HepG2 (cell line): ENCODE data around the gene PLAGL2. TPM values are rescaled to one million over a fixed set of nuclear protein-coding genes. Genes with fewer than 3 reads are reported as not detected.

Source experiments
- AGO1 ChIP-seq: fragments of 200-400 bp; formaldehyde crosslinking; IDR thresholded peaks from 2 replicates; pipeline ENCODE4 v1.6.1; 2017; ENCODE audit warnings: mild to moderate bottlenecking, low read depth, low read length, moderate library complexity; ENCODE audit not compliant: poor library complexity, severe bottlenecking
- CSRNP2 ChIP-seq: sonication (generic); formaldehyde crosslinking; conservative IDR thresholded peaks from 2 replicates; pipeline ENCODE4 v1.8.0; 2022; ENCODE audit warnings: low read depth, missing genetic modification reagents
- E2F2 ChIP-seq: sonication (generic); formaldehyde crosslinking; IDR thresholded peaks from 2 replicates; pipeline ENCODE4 v1.4.0; 2020; ENCODE audit warnings: missing genetic modification reagents, borderline replicate concordance
- FOXM1 ChIP-seq: sonication (generic); formaldehyde crosslinking; IDR thresholded peaks from 2 replicates; pipeline ENCODE4 v1.5.0; 2020; ENCODE audit warnings: missing genetic modification reagents
- KLF11 ChIP-seq: IDR thresholded peaks from 2 replicates; pipeline ENCODE4 v1.6.1; 2016; ENCODE audit warnings: missing compliant biosample characterization
- KMT2B ChIP-seq: IDR thresholded peaks from 2 replicates; pipeline ENCODE4 v1.6.1; 2016; ENCODE audit warnings: missing genetic modification reagents, missing compliant biosample characterization
- MNT ChIP-seq: fragments of 450-650 bp; IDR thresholded peaks from 2 replicates; pipeline ENCODE4 v1.6.1; 2016
- NRL ChIP-seq: sonication (generic); formaldehyde crosslinking; IDR thresholded peaks from 2 replicates; pipeline ENCODE4 v1.5.0; 2020; ENCODE audit warnings: missing genetic modification reagents, mild to moderate bottlenecking, moderate library complexity, borderline replicate concordance
- PHF21A ChIP-seq: sonication (generic); formaldehyde crosslinking; IDR thresholded peaks from 2 replicates; pipeline ENCODE4 v1.5.0; 2020; ENCODE audit warnings: mild to moderate bottlenecking, missing genetic modification reagents
- RCOR2 ChIP-seq: IDR thresholded peaks from 2 replicates; pipeline ENCODE4 v1.6.1; 2016; ENCODE audit warnings: missing biosample characterization, missing genetic modification reagents
- WIZ ChIP-seq: sonication (generic); formaldehyde crosslinking; IDR thresholded peaks from 2 replicates; pipeline ENCODE4 v1.5.1; 2020; ENCODE audit warnings: mild to moderate bottlenecking, missing genetic modification reagents
- ZNF256 ChIP-seq: sonication (generic); formaldehyde crosslinking; conservative IDR thresholded peaks from 2 replicates; pipeline ENCODE4 v1.4.0; 2020; ENCODE audit warnings: missing genetic modification reagents
- ZNF33B ChIP-seq: sonication (generic); formaldehyde crosslinking; IDR thresholded peaks from 2 replicates; pipeline ENCODE4 v1.5.1; 2020; ENCODE audit warnings: mild to moderate bottlenecking, missing genetic modification reagents
- ZNF350 ChIP-seq: sonication (generic); formaldehyde crosslinking; IDR thresholded peaks from 2 replicates; pipeline ENCODE4 v1.4.0; 2020; ENCODE audit warnings: mild to moderate bottlenecking, low read depth, missing genetic modification reagents, borderline replicate concordance
- ZNF441 ChIP-seq: sonication (generic); formaldehyde crosslinking; IDR thresholded peaks from 2 replicates; pipeline ENCODE4 v1.7.0; 2021; ENCODE audit warnings: missing genetic modification reagents, borderline replicate concordance
- ZNF589 ChIP-seq: sonication (generic); formaldehyde crosslinking; conservative IDR thresholded peaks from 2 replicates; pipeline ENCODE4 v1.8.0; 2022; ENCODE audit warnings: mild to moderate bottlenecking, moderate library complexity, missing genetic modification reagents
- ZNF605 ChIP-seq: sonication (generic); formaldehyde crosslinking; IDR thresholded peaks from 2 replicates; pipeline ENCODE4 v1.8.0; 2022; ENCODE audit warnings: mild to moderate bottlenecking, missing genetic modification reagents
- polyA plus RNA-seq, 8 experiments: library from polyadenylated mRNA; depleted of rRNA in 3 of 8; stranded (reverse) in 7 of 8; unstranded in 1 of 8; fragments of >200 nt; fragmentation: Illumina TruSeq in 4 of 8; extraction: Trizol in 4 of 8; gene quantifications; 2 replicates each; pipeline versions ENCODE4 v1.2.1 to v1.2.3, GENCODE V29; 2011 to 2016; ENCODE audit warnings: low read depth in 4 of 8, missing spikeins in 1 of 8, mixed read lengths in 1 of 8; ENCODE audit not compliant: insufficient read depth in 1 of 8
- total RNA-seq, 5 experiments: library from RNA; depleted of rRNA; stranded (reverse); fragments of >200 nt; fragmentation: Illumina TruSeq; extraction: Trizol; gene quantifications; 2 replicates each; pipeline ENCODE4 v1.2.3, GENCODE V29; 2016; ENCODE audit warnings: low read depth in 1 of 5
- TF ChIP-seq, protein P1 (sequence below): sonication (generic); formaldehyde crosslinking; IDR thresholded peaks from 2 replicates; pipeline ENCODE4 v1.4.0; 2020; ENCODE audit warnings: low read depth, missing genetic modification reagents
- TF ChIP-seq, protein P2 (sequence below): sonication (generic); formaldehyde crosslinking; IDR thresholded peaks from 2 replicates; pipeline ENCODE4 v1.8.1; 2023; ENCODE audit warnings: mild to moderate bottlenecking, moderate library complexity, missing genetic modification reagents

PLAGL2 gene
- total and polyA plus RNA-seq, 2 of the 13 experiments (the other 11 are each of a cell fraction or from before 2014, with no cell fraction given) = 15.2 to 15.3 TPM

- TF ChIP-seq, protein P1, sequence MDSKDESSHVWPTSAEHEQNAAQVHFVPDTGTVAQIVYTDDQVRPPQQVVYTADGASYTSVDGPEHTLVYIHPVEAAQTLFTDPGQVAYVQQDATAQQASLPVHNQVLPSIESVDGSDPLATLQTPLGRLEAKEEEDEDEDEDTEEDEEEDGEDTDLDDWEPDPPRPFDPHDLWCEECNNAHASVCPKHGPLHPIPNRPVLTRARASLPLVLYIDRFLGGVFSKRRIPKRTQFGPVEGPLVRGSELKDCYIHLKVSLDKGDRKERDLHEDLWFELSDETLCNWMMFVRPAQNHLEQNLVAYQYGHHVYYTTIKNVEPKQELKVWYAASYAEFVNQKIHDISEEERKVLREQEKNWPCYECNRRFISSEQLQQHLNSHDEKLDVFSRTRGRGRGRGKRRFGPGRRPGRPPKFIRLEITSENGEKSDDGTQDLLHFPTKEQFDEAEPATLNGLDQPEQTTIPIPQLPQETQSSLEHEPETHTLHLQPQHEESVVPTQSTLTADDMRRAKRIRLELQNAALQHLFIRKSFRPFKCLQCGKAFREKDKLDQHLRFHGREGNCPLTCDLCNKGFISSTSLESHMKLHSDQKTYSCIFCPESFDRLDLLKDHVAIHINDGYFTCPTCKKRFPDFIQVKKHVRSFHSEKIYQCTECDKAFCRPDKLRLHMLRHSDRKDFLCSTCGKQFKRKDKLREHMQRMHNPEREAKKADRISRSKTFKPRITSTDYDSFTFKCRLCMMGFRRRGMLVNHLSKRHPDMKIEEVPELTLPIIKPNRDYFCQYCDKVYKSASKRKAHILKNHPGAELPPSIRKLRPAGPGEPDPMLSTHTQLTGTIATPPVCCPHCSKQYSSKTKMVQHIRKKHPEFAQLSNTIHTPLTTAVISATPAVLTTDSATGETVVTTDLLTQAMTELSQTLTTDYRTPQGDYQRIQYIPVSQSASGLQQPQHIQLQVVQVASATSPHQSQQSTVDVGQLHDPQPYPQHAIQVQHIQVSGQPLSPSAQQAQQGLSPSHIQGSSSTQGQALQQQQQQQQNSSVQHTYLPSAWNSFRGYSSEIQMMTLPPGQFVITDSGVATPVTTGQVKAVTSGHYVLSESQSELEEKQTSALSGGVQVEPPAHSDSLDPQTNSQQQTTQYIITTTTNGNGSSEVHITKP = 0 out of 2 replicates have a peak, but pooled peaks have one; percentile 21
- TF ChIP-seq AGO1 (no peak), CSRNP2 (no peak), FOXM1 (CRISPR knock-in tag) (no peak), PHF21A (CRISPR knock-in tag) (peak; percentile 67; the same call in 1 of the 2 replicates), ZNF33B (CRISPR knock-in tag) (peak; percentile 90), ZNF589 (CRISPR knock-in tag) (0 out of 2 replicates have a peak, but pooled peaks have one; percentile 32), KLF11 (CRISPR knock-in tag) (0 out of 2 replicates have a peak, but pooled peaks have one; percentile 50), KMT2B (CRISPR knock-in tag) (peak; percentile 85; the same call in 1 of the 2 replicates), RCOR2 (CRISPR knock-in tag) (peak; percentile 95; the same call in 1 of the 2 replicates), ZNF605 (CRISPR knock-in tag) (peak; percentile 87), ZNF441 (CRISPR knock-in tag) (peak; percentile 57; the same call in 1 of the 2 replicates), E2F2 (CRISPR knock-in tag) (peak; percentile 80; the same call in 1 of the 2 replicates), MNT (no peak), NRL (CRISPR knock-in tag) (peak; percentile 93), ZNF350 (CRISPR knock-in tag) (0 out of 2 replicates have a peak, but pooled peaks have one; percentile 81), WIZ (CRISPR knock-in tag) (no peak), ZNF256 (CRISPR knock-in tag) (peak; percentile 57)
- TF ChIP-seq, protein P2, sequence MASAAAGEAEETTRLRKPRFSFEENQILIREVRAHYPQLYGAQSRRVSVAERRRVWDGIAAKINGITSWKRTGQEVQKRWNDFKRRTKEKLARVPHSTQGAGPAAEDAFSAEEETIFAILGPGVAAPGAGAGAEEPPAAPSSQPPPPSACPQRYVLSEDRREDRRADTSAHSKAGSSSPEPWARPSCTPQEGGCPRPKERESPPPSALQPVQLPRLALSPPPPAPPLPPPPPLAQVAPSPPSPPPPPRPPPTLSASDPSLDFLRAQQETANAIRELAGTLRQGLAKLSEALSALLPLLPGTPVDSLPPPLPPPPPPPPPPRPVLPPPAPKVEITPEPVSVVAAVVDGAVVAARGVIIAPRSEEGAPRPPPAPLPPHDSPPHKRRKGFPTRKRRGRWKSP (CRISPR knock-in tag) = peak; percentile 92
These were observed at the start of gene PLAGL2, which contains the start of gene POFUT1 (continued) for GRCh38 chr20:32207626-32208498.
